MCF 10A (cell line): ENCODE measurements around the gene NDNF. TPM values are rescaled to one million over a fixed set of nuclear protein-coding genes. Genes with fewer than 3 reads are reported as not detected.

ENCODE experiments used
- BruUV-seq: library from RNA; stranded (reverse); fragments of 400-500 nt; replicated peaks from 2 replicates; lab custom pipeline; 2021; lab: Mats Ljungman, UMichigan
- CTCF ChIA-PET: fragments of 300-600 bp; sonication (Branson Sonifier 250); formaldehyde crosslinking; extraction: SDS; loops from one replicate; lab custom pipeline; 2021; ENCODE audit warnings: antibody characterized with exemption, inconsistent platforms; lab: Yijun Ruan, JAX
- POLR2A ChIA-PET: fragments of 300-600, 350-650 bp; sonication (Branson Sonifier 250); formaldehyde crosslinking; extraction: SDS; loops from one replicate; lab custom pipeline; 2020; ENCODE audit warnings: antibody characterized with exemption, inconsistent platforms; lab: Yijun Ruan, JAX
- DNase-seq: peaks from one replicate; pipeline ENCODE4 v3.0.0-alpha.2; 2018; ENCODE audit not compliant: unreplicated experiment
- H3K27ac Mint-ChIP-seq: one replicate; pipeline ENCODE4 v1.8.0; 2022; ENCODE audit warnings: mild to moderate bottlenecking, low read depth, mixed read lengths; ENCODE audit not compliant: unreplicated experiment
- H3K27me3 Mint-ChIP-seq: one replicate; pipeline ENCODE4 v1.8.0; 2022; ENCODE audit warnings: mixed read lengths; ENCODE audit not compliant: insufficient read depth, unreplicated experiment
- H3K36me3 Mint-ChIP-seq: one replicate; pipeline ENCODE4 v1.8.0; 2022; ENCODE audit warnings: mild to moderate bottlenecking, moderate library complexity, mixed read lengths; ENCODE audit not compliant: insufficient read depth, unreplicated experiment
- H3K4me1 Mint-ChIP-seq: one replicate; pipeline ENCODE4 v1.8.0; 2022; ENCODE audit warnings: mixed read lengths; ENCODE audit not compliant: insufficient read depth, unreplicated experiment
- H3K4me3 Mint-ChIP-seq: one replicate; pipeline ENCODE4 v1.8.0; 2022; ENCODE audit warnings: mild to moderate bottlenecking, moderate library complexity, mixed read lengths; ENCODE audit not compliant: unreplicated experiment
- H3K9me3 Mint-ChIP-seq: one replicate; pipeline ENCODE4 v1.8.0; 2022; ENCODE audit warnings: mixed read lengths; ENCODE audit not compliant: unreplicated experiment
- intact Hi-C: fragments of 100-400 bp; cut with micrococcal nuclease; formaldehyde crosslinking; loops from 2 replicates; pipeline ENCODE4 v1.14.1; 2022
- total RNA-seq: library from RNA; stranded (reverse); gene quantifications from 2 replicates; pipeline ENCODE4 v1.2.3, GENCODE V29; 2022
- TF ChIP-seq, protein P1 (sequence below): fragments of 200-600 bp; IDR thresholded peaks from one replicate; pipeline ENCODE4 v1.8.0; 2022; ENCODE audit warnings: antibody characterized with exemption, mild to moderate bottlenecking; ENCODE audit not compliant: unreplicated experiment

Gene NDNF
- total RNA-seq, 1 experiment from 2014 or later: not detected

DNA sequence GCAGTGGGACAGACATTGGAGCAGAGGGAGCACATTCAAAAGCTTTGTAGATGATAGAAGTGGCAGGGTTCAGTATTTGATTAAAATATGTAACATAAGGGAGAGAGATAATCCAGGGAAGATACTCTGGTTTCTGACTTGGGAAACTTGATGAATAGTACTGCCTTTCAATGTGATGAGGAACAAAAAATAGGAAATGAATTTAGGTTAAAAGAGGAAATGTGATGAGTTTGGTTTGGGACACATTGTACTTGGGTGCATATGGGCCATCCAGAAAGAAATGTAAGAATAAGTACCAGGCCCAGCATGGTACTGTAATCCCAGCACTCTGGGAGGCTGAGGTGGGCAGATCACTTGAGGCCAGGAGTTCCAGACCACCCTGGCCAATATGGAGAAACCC, 20.9 kb upstream of the NDNF start:
- no peaks in the 10 kb centered on the region for H3K4me1 Mint-ChIP-seq
- no peak overlapping the region for H3K4me3 Mint-ChIP-seq
- H3K36me3 Mint-ChIP-seq: no peaks in the 10 kb centered on the region
- ChIA-PET CTCF (interaction anchor here (1.0 to 1.1 kb wide), 2 partner anchors 373 to 938 kb away, joined by 3 read pairs; no protein-coding TSS in a partner anchor), POLR2A (no interaction called here)
- H3K9me3 Mint-ChIP-seq: no peaks in the 10 kb centered on the region
- H3K27ac Mint-ChIP-seq: no peak overlapping the region
- DNase-seq: no peak
- no TSS peak for BruUV-seq
- no peaks in the 10 kb centered on the region for H3K27me3 Mint-ChIP-seq
- TF ChIP-seq, protein P1, sequence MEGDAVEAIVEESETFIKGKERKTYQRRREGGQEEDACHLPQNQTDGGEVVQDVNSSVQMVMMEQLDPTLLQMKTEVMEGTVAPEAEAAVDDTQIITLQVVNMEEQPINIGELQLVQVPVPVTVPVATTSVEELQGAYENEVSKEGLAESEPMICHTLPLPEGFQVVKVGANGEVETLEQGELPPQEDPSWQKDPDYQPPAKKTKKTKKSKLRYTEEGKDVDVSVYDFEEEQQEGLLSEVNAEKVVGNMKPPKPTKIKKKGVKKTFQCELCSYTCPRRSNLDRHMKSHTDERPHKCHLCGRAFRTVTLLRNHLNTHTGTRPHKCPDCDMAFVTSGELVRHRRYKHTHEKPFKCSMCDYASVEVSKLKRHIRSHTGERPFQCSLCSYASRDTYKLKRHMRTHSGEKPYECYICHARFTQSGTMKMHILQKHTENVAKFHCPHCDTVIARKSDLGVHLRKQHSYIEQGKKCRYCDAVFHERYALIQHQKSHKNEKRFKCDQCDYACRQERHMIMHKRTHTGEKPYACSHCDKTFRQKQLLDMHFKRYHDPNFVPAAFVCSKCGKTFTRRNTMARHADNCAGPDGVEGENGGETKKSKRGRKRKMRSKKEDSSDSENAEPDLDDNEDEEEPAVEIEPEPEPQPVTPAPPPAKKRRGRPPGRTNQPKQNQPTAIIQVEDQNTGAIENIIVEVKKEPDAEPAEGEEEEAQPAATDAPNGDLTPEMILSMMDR: no peak
- intact Hi-C loops: no loop called here

DNA sequence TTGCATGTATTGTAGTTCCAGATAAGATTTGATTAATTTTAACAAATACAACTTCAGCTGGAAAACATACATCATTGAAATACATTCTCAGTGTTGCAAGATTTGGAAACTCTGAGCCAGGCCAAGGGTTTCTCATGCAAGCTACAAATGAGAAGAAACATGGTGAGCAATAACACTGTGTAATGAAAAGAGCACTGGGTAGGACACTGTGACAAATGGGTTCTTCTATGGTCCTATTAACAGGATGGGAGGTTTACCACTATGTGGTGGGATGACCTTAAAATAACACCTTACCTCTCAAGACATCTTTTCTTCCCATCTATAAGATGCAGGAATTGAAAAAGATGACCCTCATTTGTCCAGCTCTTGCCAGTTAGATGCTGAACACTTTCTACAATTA, 19.6 kb upstream of the NDNF start:
- CTCF ChIA-PET: interaction anchor here (0.6 to 1.4 kb wide), 4 partner anchors 17 to 936 kb away, joined by 3 to 5 read pairs (median 4); no protein-coding TSS in a partner anchor
- Mint-ChIP-seq H3K4me3 (no peak overlapping the region), H3K27me3 (no peaks in the 10 kb centered on the region), H3K9me3 (no peaks in the 10 kb centered on the region), H3K36me3 (no peaks in the 10 kb centered on the region), H3K27ac (no peak overlapping the region), H3K4me1 (no peaks in the 10 kb centered on the region)
- TF ChIP-seq, protein P1: no peak
- intact Hi-C loops: no loop called here
- POLR2A ChIA-PET: interaction anchor here (0.5 kb wide), 1 partner anchor 1027 kb away, joined by 3 read pairs; no protein-coding TSS in a partner anchor
- BruUV-seq: no TSS peak
- DNase-seq: no peak

DNA sequence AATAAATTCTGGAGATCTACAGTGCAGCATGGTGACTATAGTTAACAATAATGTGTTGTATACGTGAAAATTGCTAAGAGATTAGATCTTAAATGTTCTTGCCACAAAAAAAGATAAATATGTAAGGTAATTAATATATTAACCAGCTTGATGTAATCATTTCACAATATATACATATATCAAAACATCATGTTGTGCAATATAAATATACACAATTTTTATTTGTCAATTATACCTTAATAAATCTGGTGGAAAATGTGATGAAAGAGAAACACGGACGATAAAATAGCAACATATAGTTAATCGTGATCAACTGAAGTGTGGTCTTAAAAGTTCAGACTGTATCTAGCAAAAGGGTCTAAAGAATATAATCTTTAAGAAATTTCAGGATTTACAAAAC, 16.5 kb upstream of the NDNF start:
- no peaks in the 10 kb centered on the region for H3K27me3 Mint-ChIP-seq
- POLR2A ChIA-PET: no interaction called here
- CTCF ChIA-PET: no interaction called here
- H3K36me3 Mint-ChIP-seq: no peaks in the 10 kb centered on the region
- no peaks in the 10 kb centered on the region for H3K4me1 Mint-ChIP-seq
- intact Hi-C loops: no loop called here
- no TSS peak for BruUV-seq
- H3K4me3 Mint-ChIP-seq: no peak overlapping the region
- H3K9me3 Mint-ChIP-seq: no peaks in the 10 kb centered on the region
- no peak overlapping the region for H3K27ac Mint-ChIP-seq
- no peak for DNase-seq
- TF ChIP-seq, protein P1: no peak

DNA sequence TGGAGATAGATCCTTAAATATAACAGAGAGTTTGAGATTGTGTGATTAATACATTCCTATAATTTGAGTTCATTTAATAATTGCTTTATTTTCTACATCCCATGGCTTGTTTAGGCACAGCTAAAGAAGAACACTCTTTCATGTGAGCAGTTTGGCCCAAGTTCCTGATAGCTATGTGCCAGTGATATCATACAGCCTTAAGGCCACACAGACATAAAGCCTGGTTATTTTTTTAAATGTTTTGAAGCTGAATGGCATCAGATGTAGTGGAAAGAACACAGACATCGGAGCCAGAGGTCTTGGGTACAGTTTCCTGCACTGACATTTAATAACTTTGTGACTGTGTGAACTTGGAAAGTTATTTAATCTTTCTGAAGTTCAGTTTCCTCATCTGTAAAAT, 7.0 kb upstream of the NDNF start:
- no TSS peak for BruUV-seq
- intact Hi-C loops: no loop called here
- Mint-ChIP-seq H3K27ac (no peak overlapping the region), H3K36me3 (no peaks in the 10 kb centered on the region), H3K4me3 (no peak overlapping the region), H3K4me1 (no peaks in the 10 kb centered on the region), H3K27me3 (no peaks in the 10 kb centered on the region), H3K9me3 (no peaks in the 10 kb centered on the region)
- CTCF ChIA-PET: interaction anchor here (1.2 kb wide), 1 partner anchor 16 kb away, joined by 3 read pairs; no protein-coding TSS in a partner anchor
- DNase-seq: no peak
- TF ChIP-seq, protein P1: no peak
- POLR2A ChIA-PET: interaction anchor here (0.8 kb wide), 1 partner anchor 10 kb away, joined by 3 read pairs; no protein-coding TSS in a partner anchor
